Astrocyte (in vitro differentiated cells and primary cell): ENCODE measurements around the gene C3orf20.

ENCODE experiments used
- EZH2 ChIP-seq: IDR thresholded peaks from 2 replicates; pipeline ENCODE4 v1.6.1; 2012; ENCODE audit warnings: mild to moderate bottlenecking, low read length, inconsistent platforms; ENCODE audit not compliant: insufficient read depth
- TF ChIP-seq, protein P1 (sequence below): IDR thresholded peaks from 2 replicates; pipeline ENCODE4 v1.5.1; 2011; ENCODE audit warnings: low read depth, mild to moderate bottlenecking, inconsistent platforms, low read length, moderate library complexity; ENCODE audit not compliant: insufficient read depth

DNA sequence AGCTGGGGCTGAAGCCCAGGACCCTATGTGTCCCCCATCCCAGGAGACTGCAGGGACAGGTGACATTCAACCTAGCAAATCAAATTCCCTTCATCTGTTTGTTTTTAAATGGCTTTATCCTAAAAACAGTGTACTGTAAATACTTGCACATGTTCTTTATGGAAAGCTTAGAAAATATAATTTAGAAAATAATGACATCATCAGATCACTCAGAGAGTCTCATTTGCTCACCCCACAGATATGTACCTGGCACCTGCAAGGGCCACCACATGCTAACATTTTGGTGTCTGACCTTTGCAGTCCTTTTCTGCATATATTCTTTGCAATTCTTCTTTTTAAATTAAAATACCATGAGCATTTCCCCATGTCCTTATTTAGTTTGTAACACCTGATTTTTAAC, 85.2 kb downstream of the C3orf20 start:
- no peak for TF ChIP-seq EZH2
- TF ChIP-seq, protein P1, sequence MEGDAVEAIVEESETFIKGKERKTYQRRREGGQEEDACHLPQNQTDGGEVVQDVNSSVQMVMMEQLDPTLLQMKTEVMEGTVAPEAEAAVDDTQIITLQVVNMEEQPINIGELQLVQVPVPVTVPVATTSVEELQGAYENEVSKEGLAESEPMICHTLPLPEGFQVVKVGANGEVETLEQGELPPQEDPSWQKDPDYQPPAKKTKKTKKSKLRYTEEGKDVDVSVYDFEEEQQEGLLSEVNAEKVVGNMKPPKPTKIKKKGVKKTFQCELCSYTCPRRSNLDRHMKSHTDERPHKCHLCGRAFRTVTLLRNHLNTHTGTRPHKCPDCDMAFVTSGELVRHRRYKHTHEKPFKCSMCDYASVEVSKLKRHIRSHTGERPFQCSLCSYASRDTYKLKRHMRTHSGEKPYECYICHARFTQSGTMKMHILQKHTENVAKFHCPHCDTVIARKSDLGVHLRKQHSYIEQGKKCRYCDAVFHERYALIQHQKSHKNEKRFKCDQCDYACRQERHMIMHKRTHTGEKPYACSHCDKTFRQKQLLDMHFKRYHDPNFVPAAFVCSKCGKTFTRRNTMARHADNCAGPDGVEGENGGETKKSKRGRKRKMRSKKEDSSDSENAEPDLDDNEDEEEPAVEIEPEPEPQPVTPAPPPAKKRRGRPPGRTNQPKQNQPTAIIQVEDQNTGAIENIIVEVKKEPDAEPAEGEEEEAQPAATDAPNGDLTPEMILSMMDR: no peak
